Measurements from ENCODE around the gene CACNA1B.
"Not testable (repeated sequence)": the region's sequence is repeated elsewhere in the genome, so short reads cannot be mapped to it uniquely, and the experiment has no call there.

The CACNA1B gene

GRCh38 chr9:137890768-137891587 is 13.4 kb downstream of the CACNA1B start:
- not testable (repeated sequence) for DNase-seq

- no peak for DNase-seq
Measured at GRCh38 chr9:137891588-137892423, 14.2 kb downstream of the CACNA1B start.

- DNase-seq, result no peak
Measured at GRCh38 chr9:137892424-137893191, 15.0 kb downstream of the CACNA1B start.

GRCh38 chr9:137893670-137894069 is 16.1 kb downstream of the CACNA1B start:
- DNase-seq, result no peak

- DNase-seq, result no peak
Measured at GRCh38 chr9:137899551-137900360, 22.2 kb downstream of the CACNA1B start.

GRCh38 chr9:137900584-137901310 is 23.2 kb downstream of the CACNA1B start:
- DNase-seq, result no peak

- no peak for DNase-seq
Measured at GRCh38 chr9:137902646-137903045, 25.1 kb downstream of the CACNA1B start.

- DNase-seq, result no peak
Measured at GRCh38 chr9:137905740-137906139, 28.2 kb downstream of the CACNA1B start.

GRCh38 chr9:137907776-137908175 is 30.2 kb downstream of the CACNA1B start:
- no peak for DNase-seq

GRCh38 chr9:137912671-137913070 is 35.1 kb downstream of the CACNA1B start:
- no peak for DNase-seq

- no peak for DNase-seq
Measured at GRCh38 chr9:137913132-137913531, 35.5 kb downstream of the CACNA1B start.

GRCh38 chr9:137913771-137914767 is 36.5 kb downstream of the CACNA1B start:
- no peak for DNase-seq

GRCh38 chr9:137916540-137916939 is 39.0 kb downstream of the CACNA1B start:
- DNase-seq, result no peak

GRCh38 chr9:137917116-137917515 is 39.5 kb downstream of the CACNA1B start:
- DNase-seq, result no peak

- no peak for DNase-seq
Measured at GRCh38 chr9:137917795-137918194, 40.2 kb downstream of the CACNA1B start.

- no peak for DNase-seq
Measured at GRCh38 chr9:137918331-137919094, 40.9 kb downstream of the CACNA1B start.

GRCh38 chr9:137919095-137919465 is 41.5 kb downstream of the CACNA1B start:
- no peak for DNase-seq

- no peak for DNase-seq
Measured at GRCh38 chr9:137919649-137920141, 42.1 kb downstream of the CACNA1B start.

- DNase-seq, result no peak
Measured at GRCh38 chr9:137920753-137921152, 43.2 kb downstream of the CACNA1B start.

Data from activated effector memory CD4-positive, alpha-beta T cell treated with Interleukin-2 at 50 U/mL for 16 hours (primary cell).